ENCODE data around the gene TASP1. TPM values are rescaled to one million over a fixed set of nuclear protein-coding genes. Genes with fewer than 3 reads are reported as not detected.
"Not testable (repeated sequence)": the region's sequence is repeated elsewhere in the genome, so short reads cannot be mapped to it uniquely, and the experiment has no call there.

The TASP1 gene
- total RNA-seq, 2 experiments from 2014 or later: 8.2 to 8.9 TPM

- no peaks in the 10 kb centered on the region for H3K27me3 Mint-ChIP-seq
- CTCF ChIA-PET: interaction anchor here (0.6 kb wide), 1 partner anchor 150 kb away, joined by 3 read pairs; no protein-coding TSS in a partner anchor
- H3K36me3 Mint-ChIP-seq: peaks cover 30% of the 10 kb centered on the region
These were observed 242.7 kb downstream of the TASP1 start for GRCh38 chr20:13396022-13396421.

GRCh38 chr20:13395232-13395631 lies 243.5 kb downstream of the TASP1 start:
- H3K36me3 Mint-ChIP-seq: peaks cover 36% of the 10 kb centered on the region
- H3K4me1 Mint-ChIP-seq (ENCODE audit: low read depth): no peaks in the 10 kb centered on the region
- no peak for DNase-seq
- ChIA-PET CTCF (interaction anchor here (0.6 kb wide), 1 partner anchor 151 kb away, joined by 3 read pairs; no protein-coding TSS in a partner anchor), POLR2A (no interaction called here)
- H3K27me3 Mint-ChIP-seq: no peaks in the 10 kb centered on the region
- intact Hi-C loops (cut with micrococcal nuclease): no loop called here
- no peak overlapping the region for H3K27ac Mint-ChIP-seq
- H3K4me3 Mint-ChIP-seq: no peak overlapping the region
- H3K9me3 Mint-ChIP-seq: peaks cover 4% of the 10 kb centered on the region

More at GRCh38 chr20:13396022-13396421, 242.7 kb downstream of the TASP1 start:
- Mint-ChIP-seq H3K4me1 (ENCODE audit: low read depth) (no peaks in the 10 kb centered on the region), H3K9me3 (peaks cover 2% of the 10 kb centered on the region), H3K27ac (no peak overlapping the region), H3K4me3 (no peak overlapping the region)
- no peak for DNase-seq
- POLR2A ChIA-PET: no interaction called here
- intact Hi-C loops (cut with micrococcal nuclease): no loop called here

GRCh38 chr20:13392391-13392790 lies 246.3 kb downstream of the TASP1 start:
- intact Hi-C loops (cut with micrococcal nuclease): no loop called here
- H3K4me3 Mint-ChIP-seq: no peak overlapping the region
- ChIA-PET POLR2A (no interaction called here), CTCF (no interaction called here)
- H3K27me3 Mint-ChIP-seq: no peaks in the 10 kb centered on the region
- peaks cover 59% of the 10 kb centered on the region for H3K36me3 Mint-ChIP-seq
- H3K27ac Mint-ChIP-seq: no peak overlapping the region
- no peak for DNase-seq
- H3K4me1 Mint-ChIP-seq (ENCODE audit: low read depth): no peaks in the 10 kb centered on the region
- peaks cover 15% of the 10 kb centered on the region for H3K9me3 Mint-ChIP-seq

GRCh38 chr20:13389115-13389514 lies 249.6 kb downstream of the TASP1 start:
- CTCF ChIA-PET: no interaction called here
- Mint-ChIP-seq H3K27ac (no peak overlapping the region), H3K36me3 (peaks cover 75% of the 10 kb centered on the region), H3K4me1 (ENCODE audit: low read depth) (no peaks in the 10 kb centered on the region), H3K9me3 (peaks cover 25% of the 10 kb centered on the region), H3K4me3 (no peak overlapping the region), H3K27me3 (no peaks in the 10 kb centered on the region)
- intact Hi-C loops (cut with micrococcal nuclease): no loop called here
- POLR2A ChIA-PET: no interaction called here
- DNase-seq: no peak

- DNase-seq: no peak
- H3K36me3 Mint-ChIP-seq: peaks cover 53% of the 10 kb centered on the region
- no peaks in the 10 kb centered on the region for H3K27me3 Mint-ChIP-seq
- H3K27ac Mint-ChIP-seq: no peak overlapping the region
- intact Hi-C loops (cut with micrococcal nuclease): no loop called here
- POLR2A ChIA-PET: no interaction called here
- no peak overlapping the region for H3K4me3 Mint-ChIP-seq
- no peaks in the 10 kb centered on the region for H3K4me1 Mint-ChIP-seq (ENCODE audit: low read depth)
- CTCF ChIA-PET: no interaction called here
- H3K9me3 Mint-ChIP-seq: peaks cover 55% of the 10 kb centered on the region
These were observed 254.6 kb downstream of the TASP1 start for GRCh38 chr20:13384132-13384531.

GRCh38 chr20:13382786-13383185 lies 255.9 kb downstream of the TASP1 start:
- Mint-ChIP-seq H3K27me3 (no peaks in the 10 kb centered on the region), H3K27ac (no peak overlapping the region), H3K9me3 (peaks cover 65% of the 10 kb centered on the region), H3K36me3 (peaks cover 40% of the 10 kb centered on the region), H3K4me1 (ENCODE audit: low read depth) (no peaks in the 10 kb centered on the region), H3K4me3 (no peak overlapping the region)
- DNase-seq: no peak
- CTCF ChIA-PET: no interaction called here
- POLR2A ChIA-PET: no interaction called here
- intact Hi-C loops (cut with micrococcal nuclease): no loop called here

GRCh38 chr20:13380497-13381229 lies 258.1 kb downstream of the TASP1 start:
- DNase-seq; H3K27me3 Mint-ChIP-seq; POLR2A ChIA-PET; intact Hi-C loops (cut with micrococcal nuclease); H3K4me1 Mint-ChIP-seq (ENCODE audit: low read depth); H3K4me3 Mint-ChIP-seq; H3K27ac Mint-ChIP-seq; CTCF ChIA-PET: not testable (repeated sequence)
- H3K9me3 Mint-ChIP-seq: peaks cover 72% of the 10 kb centered on the region
- peaks cover 26% of the 10 kb centered on the region for H3K36me3 Mint-ChIP-seq

- H3K9me3 Mint-ChIP-seq: peaks cover 47% of the 10 kb centered on the region
These were observed 265.3 kb downstream of the TASP1 start for GRCh38 chr20:13373400-13373799.

GRCh38 chr20:13364278-13365170 lies 274.2 kb downstream of the TASP1 start:
- no peak overlapping the region for H3K4me3 Mint-ChIP-seq
- DNase-seq: no peak
- H3K9me3 Mint-ChIP-seq: no peaks in the 10 kb centered on the region
- no peaks in the 10 kb centered on the region for H3K36me3 Mint-ChIP-seq
- intact Hi-C loops (cut with micrococcal nuclease): no loop called here
- H3K27me3 Mint-ChIP-seq: no peaks in the 10 kb centered on the region
- POLR2A ChIA-PET: interaction anchor here (0.5 kb wide), 1 partner anchor 45 kb away, joined by 3 read pairs; no protein-coding TSS in a partner anchor
- no peak overlapping the region for H3K27ac Mint-ChIP-seq
- CTCF ChIA-PET: no interaction called here
- no peaks in the 10 kb centered on the region for H3K4me1 Mint-ChIP-seq (ENCODE audit: low read depth)

More at GRCh38 chr20:13373400-13373799, 265.3 kb downstream of the TASP1 start:
- Mint-ChIP-seq H3K4me3 (no peak overlapping the region), H3K4me1 (ENCODE audit: low read depth) (no peaks in the 10 kb centered on the region), H3K27ac (no peak overlapping the region), H3K36me3 (no peaks in the 10 kb centered on the region), H3K27me3 (no peaks in the 10 kb centered on the region)
- ChIA-PET POLR2A (no interaction called here), CTCF (no interaction called here)
- no peak for DNase-seq
- intact Hi-C loops (cut with micrococcal nuclease): no loop called here

- Mint-ChIP-seq H3K9me3 (no peaks in the 10 kb centered on the region), H3K27ac (no peak overlapping the region), H3K27me3 (no peaks in the 10 kb centered on the region), H3K4me1 (ENCODE audit: low read depth) (no peaks in the 10 kb centered on the region), H3K4me3 (no peak overlapping the region), H3K36me3 (no peaks in the 10 kb centered on the region)
- intact Hi-C loops (cut with micrococcal nuclease): no loop called here
- ChIA-PET POLR2A (no interaction called here), CTCF (no interaction called here)
- no peak for DNase-seq
These were observed 275.3 kb downstream of the TASP1 start for GRCh38 chr20:13363473-13363872.

- H3K4me3 Mint-ChIP-seq; H3K27ac Mint-ChIP-seq; H3K9me3 Mint-ChIP-seq; intact Hi-C loops (cut with micrococcal nuclease); DNase-seq; H3K36me3 Mint-ChIP-seq; POLR2A ChIA-PET; H3K27me3 Mint-ChIP-seq; H3K4me1 Mint-ChIP-seq (ENCODE audit: low read depth): not testable (repeated sequence)
- CTCF ChIA-PET: interaction anchor here (0.9 kb wide), 1 partner anchor 185 kb away, joined by 3 read pairs; no protein-coding TSS in a partner anchor
These were observed 276.6 kb downstream of the TASP1 start for GRCh38 chr20:13362165-13362564.

- POLR2A ChIA-PET; H3K4me1 Mint-ChIP-seq (ENCODE audit: low read depth); H3K36me3 Mint-ChIP-seq; H3K4me3 Mint-ChIP-seq; H3K27ac Mint-ChIP-seq; intact Hi-C loops (cut with micrococcal nuclease); H3K27me3 Mint-ChIP-seq; CTCF ChIA-PET; H3K9me3 Mint-ChIP-seq; DNase-seq: not testable (repeated sequence)
These were observed 279.8 kb downstream of the TASP1 start for GRCh38 chr20:13358936-13359335.
